T-helper 1 cell treated with Interleukin-12 subunit alpha and Interleukin-12 subunit beta and Interleukin-4 antibody, amounts not matched to agents 30 ng/mL and 1 ng/mL, for 36 hours (primary cell): Measurements from ENCODE around the gene NTRK1. TPM values are rescaled to one million over a fixed set of nuclear protein-coding genes. Genes with fewer than 3 reads are reported as not detected.

Experiments used
- intact Hi-C: fragments of 100-400 bp; cut with micrococcal nuclease; formaldehyde crosslinking; loops from one replicate; pipeline ENCODE4 v1.15.1; 2024
- total RNA-seq: library from RNA; stranded (reverse); gene quantifications from 2 replicates; pipeline ENCODE4 v1.2.3, GENCODE V29; 2022

Gene NTRK1
- total RNA-seq, 1 donor from 2014 or later = 13.8 TPM

- intact Hi-C loops = no loop called here
These were observed 16.9 kb downstream of the NTRK1 start for GRCh38 chr1:156877433-156878170.

- intact Hi-C loops = no loop called here
These were observed 19.2 kb downstream of the NTRK1 start for GRCh38 chr1:156879876-156880275.

- intact Hi-C loops = no loop called here
These were observed 19.8 kb downstream of the NTRK1 start for GRCh38 chr1:156880473-156880872.

GRCh38 chr1:156881101-156881500 is 20.4 kb downstream of the NTRK1 start:
- intact Hi-C loops = no loop called here

DNA sequence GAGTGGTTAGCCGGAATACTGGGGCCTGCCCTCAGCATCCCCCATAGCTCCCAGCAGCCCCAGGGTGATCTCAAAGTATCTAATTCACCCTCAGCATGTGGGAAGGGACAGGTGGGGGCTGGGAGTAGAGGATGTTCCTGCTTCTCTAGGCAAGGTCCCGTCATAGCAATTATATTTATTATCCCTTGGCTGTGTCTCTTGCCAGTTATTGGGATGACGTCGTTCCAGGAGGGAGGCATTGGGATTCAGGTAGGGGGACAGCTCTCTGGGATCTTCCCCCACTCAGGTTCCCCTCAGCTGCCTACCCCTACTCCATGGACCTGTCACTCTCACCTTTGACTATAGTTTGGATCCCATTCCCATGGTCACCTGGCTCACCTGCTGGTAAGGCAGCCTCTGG is 21.0 kb downstream of the NTRK1 start:
- intact Hi-C loops = no loop called here

DNA sequence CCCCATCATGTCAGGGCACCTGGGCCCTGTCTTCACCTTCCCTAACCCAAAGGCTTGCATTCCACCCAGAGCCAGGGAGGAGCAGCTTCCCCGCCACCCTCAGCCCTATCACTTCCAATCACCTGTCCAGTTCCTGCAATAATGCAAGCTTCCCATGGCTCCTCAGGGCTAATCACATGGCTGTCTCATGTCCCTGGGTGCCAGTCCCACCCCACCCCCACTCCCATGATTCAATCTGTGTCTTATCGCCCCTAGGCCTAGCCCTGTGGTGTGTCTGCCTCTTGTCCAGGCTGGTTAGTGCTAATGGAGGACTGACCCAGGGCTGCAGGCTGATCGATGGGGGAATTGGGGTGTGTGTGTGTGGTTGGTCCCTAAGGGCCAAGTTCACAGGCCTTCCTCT is 21.9 kb downstream of the NTRK1 start:
- intact Hi-C loops = no loop called here

DNA sequence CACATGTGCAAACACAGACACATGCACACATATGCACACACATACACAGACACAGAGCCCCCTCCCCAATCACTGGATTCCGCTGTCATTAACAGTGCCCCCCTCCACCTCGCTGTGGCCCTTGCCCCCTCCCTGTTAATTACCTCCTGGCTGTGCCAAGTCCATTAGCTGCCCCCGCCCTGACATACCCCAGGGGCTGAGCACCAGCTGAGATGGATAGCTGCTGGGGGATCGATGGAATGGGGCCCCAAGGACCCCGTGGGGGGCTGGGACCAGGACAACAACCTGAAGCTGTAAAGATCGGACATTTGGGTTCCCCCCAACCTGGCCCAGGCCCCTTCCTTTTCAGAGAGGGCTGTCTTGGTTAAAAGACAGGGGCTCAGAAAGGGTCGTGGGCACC is 23.3 kb downstream of the NTRK1 start:
- intact Hi-C loops = no loop called here

- intact Hi-C loops = no loop called here
These were observed 24.0 kb downstream of the NTRK1 start for GRCh38 chr1:156884560-156885184.

DNA sequence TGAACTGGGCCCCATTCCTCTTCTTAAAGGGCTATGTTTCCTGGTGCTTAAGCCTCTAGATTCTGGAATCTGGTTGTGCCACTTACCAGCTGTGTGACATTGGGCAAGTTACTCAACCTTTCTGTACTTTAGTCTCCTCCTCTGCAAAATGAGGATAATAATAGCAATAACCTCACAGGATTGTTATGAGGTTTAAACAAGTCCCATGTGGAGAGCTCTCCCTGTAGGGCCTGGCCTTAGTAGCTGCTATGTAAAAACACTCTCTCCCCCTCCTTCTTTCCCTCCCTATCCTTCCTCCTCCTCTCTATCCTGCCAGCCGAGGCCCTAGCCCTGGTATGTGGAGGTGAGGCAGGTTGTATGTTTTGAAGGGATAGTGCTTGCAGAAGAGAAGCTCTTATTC is 24.6 kb downstream of the NTRK1 start:
- intact Hi-C loops = no loop called here

DNA sequence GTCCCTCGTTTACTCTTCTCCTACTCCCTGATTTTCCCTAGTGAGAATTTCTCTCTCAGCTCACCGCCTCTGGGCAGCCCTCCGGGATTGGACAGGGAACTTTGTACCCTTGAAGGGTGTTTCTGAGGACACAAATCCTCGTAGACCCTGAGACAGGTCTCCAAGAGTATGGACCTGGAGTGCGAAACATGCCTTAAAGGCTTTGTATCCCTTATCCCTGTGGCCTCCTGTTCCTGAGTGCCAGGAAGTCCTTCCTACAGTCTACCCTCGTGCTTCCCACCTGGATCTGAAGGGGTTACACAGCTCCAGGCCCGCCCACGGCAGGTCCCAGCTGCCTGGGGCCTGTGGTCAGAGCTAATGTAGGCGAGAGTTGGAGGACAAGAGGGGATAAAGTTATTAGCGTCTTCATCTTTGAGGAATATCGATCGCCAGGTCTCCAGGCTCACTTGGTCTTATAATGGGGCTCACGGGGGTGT is 25.3 kb downstream of the NTRK1 start:
- intact Hi-C loops = no loop called here

DNA sequence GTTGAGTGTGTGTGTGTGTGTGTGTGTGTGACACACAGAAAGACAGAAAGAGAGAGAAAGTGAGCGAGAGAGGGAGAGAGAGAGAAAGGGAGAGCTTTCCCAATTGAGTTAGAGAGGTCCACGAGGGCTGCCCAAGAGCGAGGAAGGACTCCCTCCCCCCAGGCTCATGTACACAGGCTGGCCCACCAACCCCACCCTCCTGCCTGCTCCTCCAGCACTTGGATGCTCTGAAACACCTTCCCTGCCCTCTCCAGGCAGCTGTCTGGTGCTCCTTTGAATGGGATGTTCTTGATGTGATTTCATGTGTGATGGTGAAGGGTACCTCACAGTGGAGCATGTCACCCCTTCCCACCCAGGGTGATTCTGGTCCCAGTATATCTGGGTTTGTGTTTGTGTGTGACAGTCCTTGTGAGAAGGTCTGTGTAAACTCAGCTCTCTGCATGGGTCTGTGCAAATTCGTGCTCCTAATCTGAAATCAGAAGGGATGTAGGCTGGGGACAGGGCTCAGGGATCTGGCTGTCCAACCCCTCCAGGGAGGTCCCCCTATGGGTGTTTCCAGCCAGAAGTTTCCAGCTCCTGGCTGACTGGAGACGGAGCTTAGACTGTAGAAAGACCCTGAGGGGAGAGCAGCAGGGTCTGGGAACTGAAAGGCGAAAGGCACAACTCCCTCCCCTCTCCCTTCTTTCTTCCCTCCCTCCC is 26.1 kb downstream of the NTRK1 start:
- intact Hi-C loops = no loop called here

DNA sequence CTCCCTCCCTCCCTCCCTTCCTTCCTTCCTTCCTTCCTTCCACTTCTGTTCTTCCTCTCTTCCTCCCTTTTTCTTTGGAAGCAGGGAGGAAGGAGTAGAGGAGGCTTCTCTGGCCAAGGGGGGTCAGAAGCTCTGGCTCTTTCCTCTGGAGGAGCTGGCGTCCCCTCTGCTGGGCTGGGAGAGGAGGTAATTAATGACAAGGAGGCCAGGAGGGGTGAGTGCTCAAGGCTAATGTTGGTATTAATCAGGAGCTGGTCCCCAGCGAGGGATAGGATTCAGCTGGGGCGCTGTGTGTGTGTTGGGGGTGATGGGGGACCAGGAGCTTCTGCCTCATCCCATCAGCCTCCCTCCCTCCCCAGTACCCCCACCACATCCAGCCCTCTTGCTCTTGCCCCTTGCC is 26.7 kb downstream of the NTRK1 start:
- intact Hi-C loops = no loop called here

GRCh38 chr1:156887734-156888133 is 27.1 kb downstream of the NTRK1 start:
- intact Hi-C loops = no loop called here

DNA sequence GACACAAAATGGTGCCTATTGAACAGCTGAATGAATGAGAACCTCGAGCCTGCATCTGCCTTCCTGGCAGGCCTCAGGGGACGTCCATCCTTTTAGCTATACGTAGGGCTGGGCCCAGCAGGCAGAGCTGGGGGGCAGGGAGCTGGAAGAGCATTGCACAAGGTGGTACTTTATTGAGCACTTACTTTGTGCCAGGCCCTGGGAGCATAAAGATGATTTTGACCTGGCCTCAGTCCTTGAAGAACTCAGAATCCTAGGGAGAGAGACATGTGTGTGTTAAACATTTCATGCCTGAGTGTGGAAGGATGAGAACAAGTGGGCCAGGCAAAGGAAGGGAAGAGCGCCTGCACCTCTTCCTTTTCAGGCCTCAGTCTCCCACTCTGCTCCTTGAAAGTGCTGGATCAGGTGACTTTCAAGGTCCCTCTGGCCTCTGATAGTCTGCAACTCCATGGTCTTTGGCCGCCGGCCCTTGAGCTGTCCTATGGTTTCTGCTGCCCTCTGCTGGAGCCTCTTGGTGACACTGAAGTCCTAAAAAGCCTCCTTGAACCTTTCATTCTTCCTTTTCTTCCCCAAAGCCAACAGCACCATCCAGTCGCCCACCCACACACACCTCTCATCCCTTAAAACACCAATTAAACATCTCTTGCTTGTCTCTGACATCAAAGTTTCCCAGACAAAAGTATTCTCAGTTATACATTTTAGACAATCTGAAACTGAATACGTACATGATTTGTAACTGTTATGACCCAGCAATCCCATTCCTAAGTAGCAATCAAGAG is 29.3 kb downstream of the NTRK1 start:
- intact Hi-C loops = loop anchor here (1.0 to 5.0 kb wide), 7 partner anchors 30 to 263 kb away; partner anchors contain the start of genes CRABP2 and NTRK1

DNA sequence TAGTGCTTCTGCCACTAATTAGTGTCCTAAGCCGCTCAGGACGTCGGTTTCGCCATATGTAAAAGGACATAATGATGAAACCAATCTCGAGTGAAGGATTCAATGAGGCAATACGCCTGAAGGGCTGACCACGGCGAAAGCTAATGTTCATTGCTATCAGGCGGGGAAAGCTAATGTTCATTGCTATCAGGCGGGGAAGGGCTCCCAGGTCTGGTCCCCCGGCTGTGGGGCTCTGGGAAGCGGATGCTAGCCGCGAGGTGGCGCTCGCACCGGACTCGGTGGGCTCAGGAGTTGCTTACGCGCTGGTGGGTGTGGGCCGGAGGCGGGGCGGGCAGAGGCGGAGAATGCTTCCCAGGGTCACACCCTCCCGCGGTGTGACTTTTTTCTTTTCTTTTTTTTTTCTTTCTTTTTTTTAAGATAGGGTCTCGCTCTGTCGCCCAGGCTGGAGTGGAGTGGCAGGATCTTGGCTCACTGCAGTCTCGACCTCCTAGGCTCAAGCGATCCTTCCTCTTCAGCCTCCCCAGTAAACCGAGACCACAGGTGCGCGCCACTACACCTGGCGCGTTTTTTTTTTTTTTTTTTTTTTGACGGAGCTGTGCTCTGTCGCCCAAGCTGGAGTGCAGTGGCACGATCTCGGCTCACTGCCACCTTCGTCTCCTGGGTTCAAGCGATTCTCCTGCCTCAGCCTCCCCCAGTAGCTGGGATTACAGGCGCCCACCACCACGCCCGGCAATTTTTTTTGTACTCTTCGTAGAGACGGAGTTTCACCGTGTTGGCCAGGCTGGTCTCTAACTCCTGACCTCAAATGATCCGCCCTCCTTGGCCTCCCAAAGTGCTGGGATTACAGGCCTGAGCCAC is 31.8 kb downstream of the NTRK1 start:
- intact Hi-C loops = loop anchor here (1.0 to 5.0 kb wide), 4 partner anchors 35 to 265 kb away; partner anchors contain the start of gene CRABP2

GRCh38 chr1:156893048-156893953 is 32.6 kb downstream of the NTRK1 start, which contains the start of gene PEAR1:
PEAR1 (plus strand) TSS chr1:156893718; CDS start chr1:156903927, 10,209 bp downstream.
- intact Hi-C loops = loop anchor here (5.0 kb wide), 2 partner anchors 186 to 266 kb away; partner anchors contain the start of gene CRABP2

DNA sequence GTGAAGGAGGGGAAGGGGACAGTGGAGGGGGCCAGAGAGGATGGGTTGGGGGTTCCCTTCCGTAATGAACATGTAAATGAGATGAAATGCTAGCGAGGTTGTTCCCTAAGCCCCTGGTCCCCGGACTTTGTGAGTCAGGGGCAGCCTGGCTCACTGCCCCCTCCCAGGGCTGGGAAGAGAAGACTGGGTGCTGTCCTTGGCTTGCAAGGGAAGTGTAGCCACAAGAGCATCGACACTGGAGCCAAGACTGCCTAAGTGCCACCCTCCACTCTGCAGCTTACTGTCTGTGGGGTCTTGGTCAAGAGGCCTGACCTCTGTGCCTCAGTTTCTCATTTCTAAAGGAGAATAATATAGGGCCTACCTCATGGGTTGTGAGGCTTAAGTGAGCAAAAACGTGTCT is 33.3 kb downstream of the NTRK1 start:
- intact Hi-C loops = loop anchor here (5.0 kb wide), 2 partner anchors 187 to 267 kb away; partner anchors contain the start of gene CRABP2

DNA sequence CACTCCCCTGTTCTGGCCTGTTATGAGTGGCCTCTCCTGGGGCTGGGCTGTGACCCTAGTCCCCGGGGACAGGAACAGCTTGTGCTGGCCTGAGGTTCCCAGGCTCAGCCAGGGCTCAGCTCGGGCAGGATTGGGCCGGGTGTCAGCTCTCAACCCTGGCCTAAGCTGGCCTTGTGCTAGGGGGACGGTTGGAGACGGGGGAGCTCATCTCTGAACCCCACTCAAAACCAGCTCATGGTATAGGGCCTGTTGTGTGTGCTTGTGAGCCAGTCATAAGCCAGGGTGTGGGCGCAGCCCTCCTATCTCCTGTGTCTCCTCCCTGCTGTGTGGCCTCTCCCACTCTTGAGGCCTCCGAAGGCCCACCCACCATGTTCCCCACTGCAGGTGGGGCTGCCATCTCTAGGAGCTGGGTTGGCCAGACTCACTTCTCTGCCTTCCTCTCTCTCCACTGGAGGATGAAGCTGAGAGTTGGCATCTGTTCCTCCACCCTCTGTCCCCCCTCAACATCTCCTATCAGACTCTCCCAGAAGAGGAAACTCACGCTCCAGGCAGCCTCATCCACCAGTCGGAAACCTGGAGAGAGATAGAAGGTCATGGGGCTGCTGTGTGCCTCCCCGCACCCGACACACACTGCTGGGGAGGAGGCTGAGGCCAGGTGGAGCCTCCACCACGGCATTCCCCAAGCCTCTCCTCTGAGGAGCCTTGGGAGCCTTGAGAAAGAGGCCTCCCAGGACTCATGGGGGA is 34.2 kb downstream of the NTRK1 start:
- intact Hi-C loops = loop anchor here (5.0 kb wide), 2 partner anchors 188 to 268 kb away; partner anchors contain the start of gene CRABP2
